Ammon's horn (tissue), 1 donor: ENCODE data around the gene SAPCD2.
"Not testable (repeated sequence)": the region's sequence is repeated elsewhere in the genome, so short reads cannot be mapped to it uniquely, and the experiment has no call there.

Experiments used
- DNase-seq: peaks from one replicate; pipeline ENCODE4 v3.0.0-alpha.2; 2016; ENCODE audit warnings: low spot score

SAPCD2 gene

GRCh38 chr9:137070201-137070905, at the start of gene SAPCD2:
SAPCD2 (minus strand) TSS chr9:137070557; CDS start chr9:137070460, 97 bp downstream.
- peak; percentile 92 for DNase-seq

- not testable (repeated sequence) for DNase-seq
These were observed 47.8 kb upstream of the SAPCD2 start for GRCh38 chr9:137118092-137118603.

DNA sequence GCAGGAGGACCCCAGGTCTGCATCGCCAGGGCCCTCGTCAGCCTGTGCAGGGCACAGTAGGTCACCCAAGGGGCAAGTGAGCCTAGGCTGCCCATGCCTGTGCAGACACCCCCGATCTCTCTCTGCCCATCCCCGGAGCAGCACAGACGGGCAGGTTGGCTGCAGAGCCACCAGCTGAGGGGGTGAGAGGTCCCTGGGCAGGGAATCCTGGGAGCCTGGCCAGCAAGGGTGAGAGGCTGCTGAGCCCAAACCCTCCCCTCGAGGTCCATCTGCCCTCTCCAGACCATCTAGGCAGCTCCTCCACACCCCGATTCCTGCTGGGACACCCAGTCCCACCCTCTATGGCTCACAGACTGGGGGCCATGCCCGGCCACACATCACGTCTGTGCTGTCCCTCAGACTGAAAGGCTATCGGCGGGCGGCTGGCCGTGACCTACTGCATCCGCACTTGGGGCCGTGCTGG, 46.9 kb upstream of the SAPCD2 start:
- DNase-seq, result no peak

DNA sequence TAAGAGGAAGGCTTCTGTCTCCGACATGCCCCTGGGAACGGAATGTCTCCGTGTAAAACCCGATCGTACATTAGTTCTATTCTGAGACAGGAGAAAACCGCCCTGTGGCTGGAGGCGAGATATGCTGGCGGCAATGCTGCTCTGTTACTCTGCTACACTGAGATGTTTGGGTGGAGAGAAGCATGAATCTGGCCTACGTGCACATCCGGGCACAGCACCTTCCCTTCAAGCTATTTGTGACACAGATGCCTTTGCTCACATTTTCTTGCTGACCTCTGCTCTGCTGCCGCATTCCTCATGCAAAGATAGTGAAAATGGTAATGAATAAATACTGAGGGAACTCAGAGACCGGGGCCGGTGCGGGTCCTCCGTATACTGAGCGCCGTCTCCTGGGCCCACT, 46.4 kb upstream of the SAPCD2 start:
- no peak for DNase-seq

- DNase-seq, result no peak
These were observed 45.7 kb upstream of the SAPCD2 start for GRCh38 chr9:137116027-137116507.

- no peak for DNase-seq
These were observed 45.2 kb upstream of the SAPCD2 start for GRCh38 chr9:137115394-137116026.

GRCh38 chr9:137114613-137115393, 44.4 kb upstream of the SAPCD2 start, which contains the start of gene DPP7:
DPP7 (minus strand) TSS chr9:137114733; CDS start chr9:137114713, 20 bp downstream.
- peak; percentile 85 for DNase-seq

- DNase-seq, result no peak
These were observed 43.9 kb upstream of the SAPCD2 start for GRCh38 chr9:137114220-137114612.

- DNase-seq, result no peak
These were observed 43.2 kb upstream of the SAPCD2 start for GRCh38 chr9:137113385-137114159.

DNA sequence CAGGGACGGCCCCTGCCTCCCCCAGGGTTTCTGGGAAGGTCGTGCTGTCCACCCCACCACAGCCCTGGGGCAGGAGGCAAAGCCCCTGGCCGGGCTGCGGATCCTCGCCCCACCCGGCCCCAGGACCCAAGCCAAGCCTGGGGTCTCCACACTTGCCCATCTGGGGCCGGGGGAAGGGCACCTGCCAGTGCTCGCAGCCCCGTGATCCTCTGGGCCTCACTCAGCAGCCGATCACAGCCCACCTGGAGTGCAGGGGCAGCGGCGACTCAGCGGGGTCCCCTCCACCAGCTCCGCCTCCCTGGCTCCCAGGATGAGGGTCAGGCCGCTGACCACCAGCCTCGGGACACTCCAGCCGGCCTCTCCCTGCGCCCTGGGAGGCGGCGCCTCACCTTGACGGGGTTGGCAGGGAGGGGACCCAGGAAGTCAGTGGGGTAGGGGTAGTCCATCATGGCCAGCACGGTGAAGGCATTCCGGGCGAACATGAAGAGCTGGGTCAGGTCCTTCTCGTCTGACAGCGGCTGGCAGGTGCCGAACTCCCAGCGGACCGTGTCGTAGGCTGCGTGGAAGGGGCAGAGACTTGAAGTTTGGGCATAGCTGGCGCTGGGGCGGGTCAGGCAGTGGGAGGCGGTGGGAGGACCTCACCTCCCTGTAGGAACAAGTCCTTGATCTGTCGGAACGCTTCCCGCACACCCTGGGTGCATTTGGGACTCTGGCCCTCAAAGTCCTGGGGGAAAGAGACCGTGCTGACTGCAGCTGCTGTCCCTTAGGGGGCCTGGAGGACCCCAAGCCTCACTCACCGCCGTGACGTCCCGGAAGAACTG, 42.4 kb upstream of the SAPCD2 start:
- DNase-seq, result no peak

DNA sequence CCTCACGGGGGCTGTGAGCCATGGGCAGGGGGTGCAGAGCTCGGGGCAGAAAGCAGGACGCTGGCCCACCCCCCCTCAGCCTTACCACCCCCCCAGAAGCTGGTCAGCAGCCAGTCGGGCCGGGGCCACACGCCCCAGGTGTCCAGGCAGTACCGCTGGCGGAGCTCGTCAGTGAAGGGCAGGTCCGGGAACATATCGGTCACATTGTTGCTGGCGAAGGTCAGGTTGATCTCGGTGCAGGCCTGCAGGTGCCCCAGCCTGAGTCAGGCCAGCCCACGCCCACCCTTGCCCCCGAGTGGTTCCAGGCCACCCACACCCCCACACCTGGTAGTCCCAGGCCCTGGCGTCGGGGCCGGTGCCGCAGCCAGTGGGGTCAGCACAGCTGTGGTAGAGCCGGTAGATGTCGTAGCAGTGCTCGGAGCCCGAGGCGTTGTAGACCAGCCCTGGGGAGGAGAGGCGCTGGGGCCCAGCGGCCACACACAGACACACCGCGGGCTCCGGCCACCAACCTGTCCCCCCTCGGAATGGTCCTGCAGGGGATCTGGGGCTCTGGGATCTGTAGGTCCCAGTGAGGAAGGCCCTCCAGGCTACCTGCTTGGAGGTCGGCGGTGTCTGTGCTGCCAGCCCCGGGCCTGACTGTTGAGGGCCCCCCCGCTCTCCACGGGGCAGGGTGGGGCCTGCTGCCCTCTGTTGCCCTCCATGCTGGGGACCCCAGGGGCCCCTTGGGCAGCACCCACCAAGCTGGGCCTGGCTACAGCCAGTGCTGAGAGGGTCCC, 41.6 kb upstream of the SAPCD2 start:
- no peak for DNase-seq

GRCh38 chr9:137110911-137111787, 40.8 kb upstream of the SAPCD2 start:
- DNase-seq, result no peak

- no peak for DNase-seq
These were observed 40.0 kb upstream of the SAPCD2 start for GRCh38 chr9:137110147-137110910.

GRCh38 chr9:137109250-137110146, 39.1 kb upstream of the SAPCD2 start:
- DNase-seq, result no peak

DNA sequence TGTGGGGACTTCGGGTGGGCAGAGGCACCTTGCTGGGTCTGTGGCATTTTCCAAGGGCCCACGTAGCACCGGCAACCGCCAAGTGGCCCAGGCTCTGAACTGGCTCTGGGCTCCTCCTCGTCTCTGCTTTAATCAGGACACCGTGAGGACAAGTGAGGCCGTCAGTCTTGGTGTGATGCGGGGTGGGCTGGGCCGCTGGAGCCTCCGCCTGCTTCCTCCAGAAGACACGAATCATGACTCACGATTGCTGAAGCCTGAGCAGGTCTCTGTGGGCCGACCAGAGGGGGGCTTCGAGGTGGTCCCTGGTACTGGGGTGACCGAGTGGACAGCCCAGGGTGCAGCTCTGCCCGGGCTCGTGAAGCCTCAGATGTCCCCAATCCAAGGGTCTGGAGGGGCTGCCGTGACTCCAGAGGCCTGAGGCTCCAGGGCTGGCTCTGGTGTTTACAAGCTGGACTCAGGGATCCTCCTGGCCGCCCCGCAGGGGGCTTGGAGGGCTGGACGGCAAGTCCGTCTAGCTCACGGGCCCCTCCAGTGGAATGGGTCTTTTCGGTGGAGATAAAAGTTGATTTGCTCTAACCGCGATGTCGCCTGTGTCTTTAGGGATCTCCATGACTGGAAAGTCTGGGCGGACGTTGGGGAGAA, 38.4 kb upstream of the SAPCD2 start:
- no peak for DNase-seq

DNA sequence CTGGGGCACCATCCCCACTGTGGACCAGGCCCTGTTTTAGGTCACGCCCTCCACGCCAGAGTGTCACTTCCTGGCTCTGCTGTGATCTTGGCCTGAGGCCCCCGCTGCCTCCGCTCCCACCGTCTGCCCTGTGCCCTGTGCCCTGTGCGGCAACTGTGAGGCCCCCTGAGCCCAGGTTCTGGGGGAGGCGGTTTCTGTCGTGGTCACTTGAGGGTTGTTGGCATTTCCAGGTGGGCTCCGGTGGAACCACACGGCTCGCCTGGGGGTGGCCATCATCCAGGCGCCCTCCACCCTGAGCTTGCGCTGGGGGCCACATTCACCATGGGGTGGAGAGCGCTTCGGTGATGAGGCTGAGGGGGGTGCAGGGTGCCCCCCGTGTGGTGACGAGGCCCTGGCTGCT, 37.6 kb upstream of the SAPCD2 start:
- no peak for DNase-seq
